Left ventricle myocardium inferior (tissue), 1 donor: ENCODE data around the gene PPHLN1. TPM values are rescaled to one million over a fixed set of nuclear protein-coding genes. Genes with fewer than 3 reads are reported as not detected.
"Not testable (repeated sequence)": the region's sequence is repeated elsewhere in the genome, so short reads cannot be mapped to it uniquely, and the experiment has no call there.

Source experiments
- DNase-seq: peaks from one replicate; pipeline ENCODE4 v3.0.0-alpha.2; 2020
- H3K27ac ChIP-seq: fragments of 200-600 bp; replicated peaks from 2 replicates; pipeline ENCODE4 v1.8.0; 2021
- H3K27me3 ChIP-seq: fragments of 200-600 bp; 2 replicates; pipeline ENCODE4 v1.8.0; 2021; ENCODE audit warnings: low read depth
- H3K36me3 ChIP-seq: fragments of 200-600 bp; 2 replicates; pipeline ENCODE4 v1.8.0; 2021
- H3K4me1 ChIP-seq: fragments of 200-600 bp; 2 replicates; pipeline ENCODE4 v1.8.0; 2021
- H3K4me3 ChIP-seq: fragments of 200-600 bp; 2 replicates; pipeline ENCODE4 v1.8.0; 2021; ENCODE audit warnings: mild to moderate bottlenecking, moderate library complexity
- H3K9me3 ChIP-seq: fragments of 200-600 bp; replicated peaks from 2 replicates; pipeline ENCODE4 v1.8.0; 2021
- CTCF ChIP-seq: fragments of 200-600 bp; IDR thresholded peaks from 2 replicates; pipeline ENCODE4 v1.8.0; 2021; ENCODE audit warnings: antibody characterized with exemption, mild to moderate bottlenecking, borderline replicate concordance
- intact Hi-C: fragments of 100-400 bp; cut with micrococcal nuclease; formaldehyde crosslinking; loops from one replicate; pipeline ENCODE4 v1.11.0; 2022
- total RNA-seq: library from RNA; stranded (reverse); fragmentation: NEBNext Ultra II Directional; extraction: Animal tissue kit (Norgen Biotek cat#: 25700); gene quantifications from one replicate; pipeline ENCODE4 v1.2.1, GENCODE V29; 2021
- donor health status: DM: no; HTN: yes; CAD: no; lungs with severe emphysema.

PPHLN1 gene
- total RNA-seq, 1 donor from 2014 or later: 31.4 TPM

DNA sequence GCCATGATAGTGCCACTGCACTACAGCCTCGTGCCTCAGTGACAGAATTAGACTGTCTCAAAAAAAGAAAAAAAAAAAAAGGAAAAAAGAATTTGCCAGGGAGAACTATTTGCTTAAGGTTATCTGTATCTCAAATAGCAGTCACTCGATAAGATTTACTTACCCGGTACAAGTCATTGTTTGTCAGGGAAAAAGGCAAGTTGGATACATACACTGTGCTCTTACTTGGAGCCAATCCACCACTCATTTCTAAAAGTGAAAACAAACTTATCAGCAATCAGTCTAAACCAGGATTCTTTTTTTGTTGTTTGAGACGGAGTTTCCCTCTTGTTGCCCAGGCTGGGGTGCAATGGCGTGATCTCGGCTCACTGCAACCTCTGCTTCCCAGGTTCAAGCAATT lies 2.1 kb upstream of the PPHLN1 start:
- Histone ChIP-seq H3K9me3 (no peaks in the 10 kb centered on the region), H3K27me3 (no peaks in the 10 kb centered on the region), H3K4me1 (peaks cover 36% of the 10 kb centered on the region), H3K36me3 (peaks cover 18% of the 10 kb centered on the region), H3K27ac (no peak overlapping the region), H3K4me3 (no peak overlapping the region)
- intact Hi-C loops: no loop called here
- no peak for DNase-seq
- TF ChIP-seq CTCF: no peak

DNA sequence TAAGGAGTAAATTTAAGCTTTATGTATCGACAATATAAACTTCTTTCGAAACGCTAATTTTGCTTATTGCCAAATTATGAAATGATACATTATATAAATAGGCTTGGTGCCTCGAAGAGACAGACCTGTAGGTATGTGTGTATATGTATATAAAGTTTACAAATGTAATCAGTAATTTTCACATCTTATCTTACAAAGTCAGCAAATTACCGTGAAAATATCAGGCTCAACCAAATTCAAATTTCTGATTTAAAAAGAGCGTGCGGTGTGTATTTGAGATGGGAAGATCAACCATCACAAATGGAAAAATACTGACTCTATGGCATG lies 678 bp upstream of the PPHLN1 start:
- intact Hi-C loops: no loop called here
- no peaks in the 10 kb centered on the region for H3K27me3 ChIP-seq
- H3K4me3 ChIP-seq: peak overlapping the region; percentile 70
- no peaks in the 10 kb centered on the region for H3K9me3 ChIP-seq
- peaks cover 18% of the 10 kb centered on the region for H3K36me3 ChIP-seq
- peaks cover 36% of the 10 kb centered on the region for H3K4me1 ChIP-seq
- peak overlapping the region; percentile 75 for H3K27ac ChIP-seq
- TF ChIP-seq CTCF: no peak
- no peak for DNase-seq

- Histone ChIP-seq H3K4me1 (peaks cover 36% of the 10 kb centered on the region), H3K4me3 (peak overlapping the region; percentile 70), H3K27ac (peak overlapping the region; percentile 75), H3K27me3 (no peaks in the 10 kb centered on the region), H3K9me3 (no peaks in the 10 kb centered on the region), H3K36me3 (peaks cover 4% of the 10 kb centered on the region)
- intact Hi-C loops: no loop called here
- TF ChIP-seq CTCF: no peak
- DNase-seq: no peak
Observed at GRCh38 chr12:42326541-42327226, 717 bp downstream of the PPHLN1 start.

GRCh38 chr12:42327227-42327590 lies 1.2 kb downstream of the PPHLN1 start:
- peaks cover 41% of the 10 kb centered on the region for H3K4me1 ChIP-seq
- no peak for TF ChIP-seq CTCF
- H3K27ac ChIP-seq: no peak overlapping the region
- no peak for DNase-seq
- H3K27me3 ChIP-seq: no peaks in the 10 kb centered on the region
- intact Hi-C loops: no loop called here
- H3K9me3 ChIP-seq: no peaks in the 10 kb centered on the region
- H3K4me3 ChIP-seq: peak overlapping the region; percentile 70
- H3K36me3 ChIP-seq: no peaks in the 10 kb centered on the region

DNA sequence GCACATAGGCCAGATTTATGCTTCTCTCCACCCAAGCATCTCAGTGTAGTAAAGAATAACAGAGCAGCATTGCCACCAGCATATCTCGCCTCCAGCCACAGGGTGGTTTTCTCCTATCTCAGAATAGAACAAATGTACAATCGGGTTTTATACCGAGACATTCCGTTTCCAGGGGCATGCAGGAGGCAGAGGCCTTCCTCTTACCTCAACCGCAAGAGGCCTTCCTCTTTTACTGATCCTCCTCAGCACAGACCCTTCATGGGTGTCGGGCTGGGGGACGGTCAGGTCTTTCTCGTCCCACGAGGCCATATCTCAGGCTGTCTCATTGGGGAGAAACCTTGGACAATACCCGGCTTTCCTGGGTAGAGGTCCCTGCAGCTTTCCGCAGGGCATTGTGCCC lies 4.1 kb downstream of the PPHLN1 start:
- not testable (repeated sequence) for H3K9me3 ChIP-seq, DNase-seq, H3K27ac ChIP-seq, H3K36me3 ChIP-seq, H3K4me3 ChIP-seq, H3K27me3 ChIP-seq
- H3K4me1 ChIP-seq: peaks cover 36% of the 10 kb centered on the region
- intact Hi-C loops: loop anchor here (5.0 kb wide), 1 partner anchor 198 kb away; no protein-coding TSS in a partner anchor
